ENCODE results near the gene ACADVL. TPM values are rescaled to one million over a fixed set of nuclear protein-coding genes. Genes with fewer than 3 reads are reported as not detected.
"Not testable (repeated sequence)": the region's sequence is repeated elsewhere in the genome, so short reads cannot be mapped to it uniquely, and the experiment has no call there.

ACADVL gene
- total RNA-seq, 1 donor from 2014 or later = 219 TPM

DNA sequence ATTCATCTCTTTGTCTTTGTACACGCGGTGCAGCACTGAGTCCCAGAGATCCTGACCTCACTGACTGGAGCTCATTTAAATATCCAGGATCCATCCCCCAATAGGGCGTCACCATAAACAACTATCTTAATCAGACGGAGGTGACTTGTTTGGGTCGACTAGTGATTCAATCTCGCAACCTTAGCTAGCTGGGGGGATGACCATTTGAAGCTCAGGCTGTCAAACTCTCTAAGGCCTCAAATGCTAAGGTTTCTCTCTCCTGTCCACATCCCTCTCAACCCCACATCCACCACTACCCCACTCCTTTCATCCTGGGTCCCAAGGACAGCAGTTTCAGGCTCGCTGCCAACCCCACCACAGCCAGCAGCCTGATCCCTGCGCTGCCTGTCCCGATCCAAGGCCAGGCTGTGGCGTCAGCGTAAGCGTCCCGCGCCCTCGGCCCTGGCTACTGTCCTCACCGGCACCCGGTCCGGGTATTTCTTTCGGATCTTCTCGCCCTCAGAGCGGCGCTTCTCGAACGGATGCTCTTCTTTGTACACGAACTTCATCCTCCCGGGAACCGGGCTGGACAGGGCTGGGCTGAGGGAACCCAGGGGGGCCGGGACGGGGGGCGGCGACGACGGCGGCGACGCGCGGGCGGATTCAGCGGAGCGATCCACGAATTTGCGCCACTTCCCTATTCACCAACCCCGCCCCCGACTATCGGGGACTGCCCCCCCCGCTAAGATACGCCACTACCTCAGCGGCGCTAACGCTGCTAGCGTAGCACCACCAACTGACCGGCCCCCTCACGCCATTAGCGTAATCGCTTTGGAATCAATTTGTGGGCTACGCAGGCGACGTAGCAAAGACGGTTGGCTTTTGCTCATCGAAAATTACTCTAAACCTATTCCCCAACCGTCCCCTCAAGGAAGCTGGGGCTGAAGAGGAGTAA, 22.3 kb downstream of the ACADVL start, which contains the start of gene GABARAP:
TSS of gene GABARAP (minus strand) at position 667 of the 934 bp plus-strand sequence. CDS start at position 548, 119 bp downstream.
- no peaks in the 10 kb centered on the region for H3K27me3 ChIP-seq (ENCODE audit: control insufficient read depth, insufficient read depth, low read length)
- no peaks in the 10 kb centered on the region for H3K36me3 ChIP-seq (ENCODE audit: control insufficient read depth, insufficient read depth, low read length)
- TF ChIP-seq, protein P1, sequence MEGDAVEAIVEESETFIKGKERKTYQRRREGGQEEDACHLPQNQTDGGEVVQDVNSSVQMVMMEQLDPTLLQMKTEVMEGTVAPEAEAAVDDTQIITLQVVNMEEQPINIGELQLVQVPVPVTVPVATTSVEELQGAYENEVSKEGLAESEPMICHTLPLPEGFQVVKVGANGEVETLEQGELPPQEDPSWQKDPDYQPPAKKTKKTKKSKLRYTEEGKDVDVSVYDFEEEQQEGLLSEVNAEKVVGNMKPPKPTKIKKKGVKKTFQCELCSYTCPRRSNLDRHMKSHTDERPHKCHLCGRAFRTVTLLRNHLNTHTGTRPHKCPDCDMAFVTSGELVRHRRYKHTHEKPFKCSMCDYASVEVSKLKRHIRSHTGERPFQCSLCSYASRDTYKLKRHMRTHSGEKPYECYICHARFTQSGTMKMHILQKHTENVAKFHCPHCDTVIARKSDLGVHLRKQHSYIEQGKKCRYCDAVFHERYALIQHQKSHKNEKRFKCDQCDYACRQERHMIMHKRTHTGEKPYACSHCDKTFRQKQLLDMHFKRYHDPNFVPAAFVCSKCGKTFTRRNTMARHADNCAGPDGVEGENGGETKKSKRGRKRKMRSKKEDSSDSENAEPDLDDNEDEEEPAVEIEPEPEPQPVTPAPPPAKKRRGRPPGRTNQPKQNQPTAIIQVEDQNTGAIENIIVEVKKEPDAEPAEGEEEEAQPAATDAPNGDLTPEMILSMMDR (IDR thresholded peaks at IDR 0.05; ENCODE audit: insufficient read depth, low read length, poor library complexity, severe bottlenecking) = no peak
- no peak for DNase-seq (ENCODE audit: low read depth)
- peak within 1 kb of the TSS; percentile 89 for H3K4me3 ChIP-seq (ENCODE audit: low read depth, low read length)

DNA sequence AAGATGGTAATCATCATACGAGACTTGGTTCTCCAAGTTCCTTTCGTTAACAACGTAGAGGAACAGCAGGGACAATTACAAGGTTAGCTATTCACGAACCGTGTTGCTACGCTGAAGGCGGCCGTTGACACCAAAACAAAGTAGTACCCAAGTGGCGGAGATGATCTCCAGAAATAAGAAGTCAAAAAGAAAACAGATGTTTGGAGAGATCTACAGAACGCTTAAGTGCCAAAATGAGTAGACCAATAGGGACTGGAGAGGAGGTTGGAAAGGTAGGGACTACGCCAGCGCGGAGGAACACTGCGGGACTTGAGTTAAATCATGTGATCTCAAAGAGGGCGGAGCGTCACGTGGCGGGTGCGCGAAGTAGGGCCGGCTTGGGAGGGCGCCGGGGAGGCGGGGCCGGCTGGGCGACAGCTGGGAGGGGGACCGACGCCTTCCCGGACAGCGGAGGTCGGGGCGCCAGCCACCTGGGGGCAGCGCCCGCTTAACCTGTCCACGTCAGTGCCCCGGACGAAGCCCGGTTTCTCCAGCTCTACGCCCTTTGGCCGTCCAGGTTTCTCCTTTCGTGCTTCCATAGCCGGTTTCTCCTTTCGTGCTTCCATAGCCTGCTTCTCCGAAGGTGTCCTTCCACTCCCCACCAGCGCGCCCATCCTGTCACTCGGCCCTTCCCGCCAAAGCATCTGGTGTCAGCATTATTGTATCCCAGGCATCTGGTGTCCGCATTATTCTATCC, 23.1 kb downstream of the ACADVL start:
- no peaks in the 10 kb centered on the region for H3K27me3 ChIP-seq (ENCODE audit: control insufficient read depth, insufficient read depth, low read length)
- TF ChIP-seq, protein P1 (IDR thresholded peaks at IDR 0.05; ENCODE audit: insufficient read depth, low read length, poor library complexity, severe bottlenecking) = no peak
- peak overlapping the region; percentile 89 for H3K4me3 ChIP-seq (ENCODE audit: low read depth, low read length)
- DNase-seq (ENCODE audit: low read depth) = no peak
- H3K36me3 ChIP-seq (ENCODE audit: control insufficient read depth, insufficient read depth, low read length) = no peaks in the 10 kb centered on the region

DNA sequence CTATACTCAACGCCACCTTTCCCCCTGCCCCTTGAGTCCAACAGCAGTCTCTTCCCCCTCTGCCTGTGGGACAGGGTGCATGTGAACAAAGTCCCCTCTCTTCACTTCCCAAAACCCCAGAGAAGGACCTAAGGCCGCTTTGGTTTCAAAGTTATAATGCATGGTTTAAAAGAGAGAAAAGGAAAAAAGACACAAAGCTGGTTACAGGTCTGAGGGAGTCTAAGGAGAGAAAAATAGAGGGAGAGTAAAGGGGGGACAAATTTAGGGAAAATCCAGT, 23.7 kb downstream of the ACADVL start:
- H3K36me3 ChIP-seq (ENCODE audit: control insufficient read depth, insufficient read depth, low read length) = no peaks in the 10 kb centered on the region
- TF ChIP-seq, protein P1 (IDR thresholded peaks at IDR 0.05; ENCODE audit: insufficient read depth, low read length, poor library complexity, severe bottlenecking) = no peak
- peak overlapping the region; percentile 89 for H3K4me3 ChIP-seq (ENCODE audit: low read depth, low read length)
- no peak for DNase-seq (ENCODE audit: low read depth)
- no peaks in the 10 kb centered on the region for H3K27me3 ChIP-seq (ENCODE audit: control insufficient read depth, insufficient read depth, low read length)

DNA sequence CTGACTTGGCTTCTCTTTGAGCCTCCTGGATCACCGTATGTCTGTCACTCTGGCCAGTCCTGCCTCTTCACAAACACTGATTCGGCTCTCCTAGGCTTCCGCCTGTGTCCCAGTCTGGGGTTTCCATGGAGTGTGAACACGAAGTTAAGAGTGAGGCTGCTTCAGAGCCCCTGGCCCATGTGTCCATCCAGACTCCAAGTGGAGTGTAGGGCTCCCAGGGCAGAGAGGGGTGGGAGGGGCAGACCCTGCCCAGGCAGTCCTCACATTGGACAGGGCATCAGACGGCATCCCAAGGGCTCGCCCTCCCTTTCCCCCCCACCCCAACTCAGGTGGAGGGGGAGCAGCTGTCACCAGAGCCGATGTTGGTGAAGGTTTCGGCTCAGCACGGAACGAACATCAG, 24.1 kb downstream of the ACADVL start:
- not testable (repeated sequence) for H3K36me3 ChIP-seq (ENCODE audit: control insufficient read depth, insufficient read depth, low read length); H3K4me3 ChIP-seq (ENCODE audit: low read depth, low read length); H3K27me3 ChIP-seq (ENCODE audit: control insufficient read depth, insufficient read depth, low read length); DNase-seq (ENCODE audit: low read depth)

DNA sequence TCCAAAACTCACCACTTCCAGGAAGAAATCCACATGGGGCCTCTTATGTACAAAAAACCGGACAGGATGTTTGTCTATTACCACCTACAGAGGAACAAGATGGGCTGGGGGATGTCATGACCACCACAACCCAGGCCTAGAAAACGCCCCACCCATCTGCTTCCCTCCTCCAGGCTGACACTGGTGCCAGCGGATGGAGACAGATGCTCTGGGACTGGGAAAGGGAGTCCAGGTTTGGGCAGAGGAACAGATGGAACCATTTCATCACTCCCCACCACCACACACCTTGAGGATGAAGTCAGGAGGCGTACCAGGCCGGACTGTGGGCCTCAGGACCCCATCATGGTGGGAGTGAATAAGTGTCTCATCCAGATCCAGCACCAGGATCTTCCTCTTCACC, 27.0 kb downstream of the ACADVL start:
- DNase-seq (ENCODE audit: low read depth) = no peak
- Histone ChIP-seq H3K27me3 (ENCODE audit: control insufficient read depth, insufficient read depth, low read length) (no peaks in the 10 kb centered on the region), H3K36me3 (ENCODE audit: control insufficient read depth, insufficient read depth, low read length) (no peaks in the 10 kb centered on the region), H3K4me3 (ENCODE audit: low read depth, low read length) (no peak overlapping the region)
- TF ChIP-seq, protein P1 (IDR thresholded peaks at IDR 0.05; ENCODE audit: insufficient read depth, low read length, poor library complexity, severe bottlenecking) = no peak

DNA sequence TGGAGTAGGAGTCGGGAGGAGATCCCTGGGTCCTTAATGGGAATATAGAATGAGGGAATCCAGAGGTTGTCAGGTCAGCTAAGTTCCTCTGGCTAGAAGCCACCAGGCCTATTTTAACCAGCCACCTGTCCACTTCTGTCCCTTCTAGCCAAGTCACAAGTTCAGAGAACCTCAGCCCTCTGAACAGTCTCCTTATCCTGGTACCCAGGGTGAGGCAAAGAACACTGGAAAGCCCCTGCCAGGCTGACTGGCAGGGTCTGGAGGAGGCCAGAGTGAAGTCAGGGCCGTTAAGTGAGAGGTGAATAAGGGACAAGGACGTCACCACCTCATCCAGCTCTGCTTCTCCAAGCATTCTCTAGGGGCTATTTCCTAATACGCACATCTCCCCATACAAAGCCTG, 29.1 kb downstream of the ACADVL start:
- Histone ChIP-seq H3K4me3 (ENCODE audit: low read depth, low read length) (no peak overlapping the region), H3K27me3 (ENCODE audit: control insufficient read depth, insufficient read depth, low read length) (no peaks in the 10 kb centered on the region), H3K36me3 (ENCODE audit: control insufficient read depth, insufficient read depth, low read length) (no peaks in the 10 kb centered on the region)
- TF ChIP-seq, protein P1 (IDR thresholded peaks at IDR 0.05; ENCODE audit: insufficient read depth, low read length, poor library complexity, severe bottlenecking) = no peak
- no peak for DNase-seq (ENCODE audit: low read depth)
